GM23248 (cell line): Measurements from ENCODE around the gene TNFSF13. TPM values are rescaled to one million over a fixed set of nuclear protein-coding genes. Genes with fewer than 3 reads are reported as not detected.

Source experiments
- DNase-seq: peaks from one replicate; pipeline ENCODE4 v3.0.0-alpha.2; 2015
- H2AFZ ChIP-seq: fragments of 200-600 bp; sonication (generic); 2 replicates; pipeline ENCODE4 v1.6.1; 2016; ENCODE audit warnings: antibody characterized with exemption
- H3F3A ChIP-seq: fragments of 200-600 bp; sonication (generic); 2 replicates; pipeline ENCODE4 v1.6.1; 2016; ENCODE audit warnings: mild to moderate bottlenecking, antibody characterized with exemption, mixed run types; ENCODE audit not compliant: insufficient read depth
- H3K27ac ChIP-seq: fragments of 200-600 bp; sonication (generic); 2 replicates; pipeline ENCODE4 v1.5.1; 2016; ENCODE audit warnings: mild to moderate bottlenecking
- H3K27me3 ChIP-seq: fragments of 200-600 bp; sonication (generic); replicated peaks from 2 replicates; pipeline ENCODE4 v1.6.1; 2016; ENCODE audit warnings: mild to moderate bottlenecking; ENCODE audit not compliant: insufficient read depth
- H3K36me3 ChIP-seq: fragments of 200-600 bp; sonication (generic); 2 replicates; pipeline ENCODE4 v1.6.1; 2016; ENCODE audit warnings: low read depth, mild to moderate bottlenecking
- H3K4me1 ChIP-seq: fragments of 200-600 bp; sonication (generic); 2 replicates; pipeline ENCODE4 v1.6.1; 2016; ENCODE audit warnings: mild to moderate bottlenecking; ENCODE audit not compliant: insufficient read depth
- H3K4me2 ChIP-seq: fragments of 200-600 bp; sonication (generic); one replicate; pipeline ENCODE4 v1.6.1; 2016; ENCODE audit warnings: mild to moderate bottlenecking; ENCODE audit not compliant: unreplicated experiment
- H3K4me3 ChIP-seq: fragments of 200-600 bp; sonication (generic); 2 replicates; pipeline ENCODE4 v1.5.1; 2016; ENCODE audit warnings: mild to moderate bottlenecking
- H3K79me2 ChIP-seq: fragments of 200-600 bp; sonication (generic); 2 replicates; pipeline ENCODE4 v1.6.1; 2016; ENCODE audit warnings: mild to moderate bottlenecking; ENCODE audit not compliant: insufficient read depth
- H3K9ac ChIP-seq: fragments of 200-600 bp; sonication (generic); 2 replicates; pipeline ENCODE4 v1.6.1; 2016; ENCODE audit warnings: mild to moderate bottlenecking
- H3K9me2 ChIP-seq: fragments of 200-600 bp; sonication (generic); 2 replicates; pipeline ENCODE4 v1.6.1; 2016; ENCODE audit warnings: mixed run types, mild to moderate bottlenecking, moderate library complexity; ENCODE audit not compliant: insufficient read depth
- H3K9me3 ChIP-seq: fragments of 200-600 bp; sonication (generic); one replicate; pipeline ENCODE4 v1.6.1; 2017; ENCODE audit warnings: low read depth
- H4K20me1 ChIP-seq: fragments of 200-600 bp; sonication (generic); 2 replicates; pipeline ENCODE4 v1.6.0; 2016; ENCODE audit not compliant: insufficient read depth
- EZH2 ChIP-seq: fragments of 200-600 bp; sonication (generic); IDR thresholded peaks from 2 replicates; pipeline ENCODE4 v1.6.1; 2018; ENCODE audit warnings: antibody characterized with exemption, mild to moderate bottlenecking; ENCODE audit not compliant: insufficient read depth, poor library complexity, severe bottlenecking
- EZH2phosphoT487 ChIP-seq: fragments of 200-600 bp; sonication (generic); IDR thresholded peaks from 2 replicates; pipeline ENCODE4 v1.6.1; 2018; ENCODE audit warnings: antibody characterized with exemption, moderate library complexity, mild to moderate bottlenecking, low read depth; ENCODE audit not compliant: insufficient read depth
- WGBS, 2 experiments: methylation state at CpG; one replicate each; pipeline ENCODE4 v1.1.6; 2015 to 2017; ENCODE audit warnings: low lambda C conversion rate in 2 of 2, low coverage in 1 of 2; ENCODE audit errors: missing lambda C conversion rate in 2 of 2; 5-methylcytosine and 5-hydroxymethylcytosine counted together
- in situ Hi-C: fragments of 300-500 bp; cut with MboI; formaldehyde crosslinking; loops from 2 replicates; pipeline ENCODE4 v1.15.0; 2020
- polyA plus RNA-seq: library from polyadenylated mRNA; unstranded; fragments of >200 nt; fragmentation: Nextera tagmentation; extraction: Ambion mirVana; gene quantifications from 2 replicates; pipeline ENCODE4 v1.2.1, GENCODE V29; 2016
- total RNA-seq: library from RNA; depleted of rRNA; stranded (reverse); fragments of >200 nt; shearing (Covaris generic); gene quantifications from 2 replicates; pipeline ENCODE4 v1.2.3, GENCODE V29; 2014

Gene TNFSF13
- total and polyA plus RNA-seq, 2 experiments from 2014 or later, result 1.4 TPM; not detected in 1

- H3K36me3 ChIP-seq, result peaks cover 51% of the 10 kb centered on the region; the same call in 1 of the 2 replicates
- in situ Hi-C loops, result no loop called here
These were observed 46.4 kb upstream of the TNFSF13 start for GRCh38 chr17:7512105-7512504.

GRCh38 chr17:7512824-7513540, 45.6 kb upstream of the TNFSF13 start:
- Histone ChIP-seq H3K9me2 (no peaks in the 10 kb centered on the region), H3K79me2 (no peaks in the 10 kb centered on the region), H4K20me1 (no peaks in the 10 kb centered on the region), H3K4me3 (no peak overlapping the region), H3K4me1 (no peaks in the 10 kb centered on the region), H3K4me2 (no peak overlapping the region), H3F3A (peaks cover 23% of the 10 kb centered on the region), H3K27me3 (no peaks in the 10 kb centered on the region), H3K27ac (no peak overlapping the region), H3K36me3 (peaks cover 42% of the 10 kb centered on the region; the same call in 1 of the 2 replicates), H3K9ac (no peak overlapping the region), H2AFZ (no peak overlapping the region), H3K9me3 (no peaks in the 10 kb centered on the region)
- no peak for TF ChIP-seq EZH2
- no peak for DNase-seq
- in situ Hi-C loops, result no loop called here
- whole genome bisulfite sequencing, 2 experiments, result 91 to 94% methylated on average over 16 to 20 of the region's 20 CpGs

More at GRCh38 chr17:7512105-7512504, 46.4 kb upstream of the TNFSF13 start:
- Histone ChIP-seq H3K9ac (no peak overlapping the region), H3K4me3 (no peak overlapping the region), H3K4me1 (no peaks in the 10 kb centered on the region), H3K27ac (no peak overlapping the region), H3K27me3 (no peaks in the 10 kb centered on the region), H3K79me2 (0 out of 2 replicates have a peak, but pooled peaks cover 7% of the 10 kb centered on the region), H3K4me2 (no peak overlapping the region), H3F3A (peaks cover 27% of the 10 kb centered on the region), H3K9me2 (no peaks in the 10 kb centered on the region), H2AFZ (no peak overlapping the region), H3K9me3 (no peaks in the 10 kb centered on the region), H4K20me1 (no peaks in the 10 kb centered on the region)
- no peak for TF ChIP-seq EZH2phosphoT487
- no peak for TF ChIP-seq EZH2
- 87 to 89% methylated on average over 11 to 15 of the region's 15 CpGs for WGBS, 2 experiments
- DNase-seq, result no peak

DNA sequence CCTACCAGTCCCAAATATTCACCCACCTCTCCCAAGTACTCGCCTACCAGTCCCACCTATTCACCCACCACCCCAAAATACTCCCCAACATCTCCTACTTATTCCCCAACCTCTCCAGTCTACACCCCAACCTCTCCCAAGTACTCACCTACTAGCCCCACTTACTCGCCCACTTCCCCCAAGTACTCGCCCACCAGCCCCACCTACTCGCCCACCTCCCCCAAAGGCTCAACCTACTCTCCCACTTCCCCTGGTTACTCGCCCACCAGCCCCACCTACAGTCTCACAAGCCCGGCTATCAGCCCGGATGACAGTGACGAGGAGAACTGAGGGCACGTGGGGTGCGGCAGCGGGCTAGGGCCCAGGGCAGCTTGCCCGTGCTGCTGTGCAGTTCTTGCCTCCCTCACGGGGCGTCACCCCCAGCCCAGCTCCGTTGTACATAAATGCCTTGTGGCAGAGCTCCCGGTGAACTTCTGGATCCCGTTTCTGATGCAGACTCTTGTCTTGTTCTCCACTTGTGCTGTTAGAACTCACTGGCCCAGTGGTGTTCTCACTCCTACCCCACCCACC, 44.6 kb upstream of the TNFSF13 start:
- in situ Hi-C loops, result no loop called here
- TF ChIP-seq EZH2 (no peak), EZH2phosphoT487 (no peak)
- Histone ChIP-seq H3K27ac (peak overlapping the region; percentile 17; the same call in 1 of the 2 replicates), H3K36me3 (peaks cover 33% of the 10 kb centered on the region; the same call in 1 of the 2 replicates), H3K27me3 (no peaks in the 10 kb centered on the region), H3K4me2 (no peak overlapping the region), H3K9me3 (no peaks in the 10 kb centered on the region), H3K4me1 (no peaks in the 10 kb centered on the region), H3F3A (peaks cover 23% of the 10 kb centered on the region), H3K4me3 (no peak overlapping the region), H2AFZ (no peak overlapping the region), H3K79me2 (no peaks in the 10 kb centered on the region), H3K9me2 (no peaks in the 10 kb centered on the region), H4K20me1 (no peaks in the 10 kb centered on the region), H3K9ac (no peak overlapping the region; the same call in 1 of the 2 replicates)
- WGBS, 2 experiments, result 36 to 44% methylated on average over 14 to 17 of the region's 17 CpGs
- DNase-seq, result peak; percentile 20

DNA sequence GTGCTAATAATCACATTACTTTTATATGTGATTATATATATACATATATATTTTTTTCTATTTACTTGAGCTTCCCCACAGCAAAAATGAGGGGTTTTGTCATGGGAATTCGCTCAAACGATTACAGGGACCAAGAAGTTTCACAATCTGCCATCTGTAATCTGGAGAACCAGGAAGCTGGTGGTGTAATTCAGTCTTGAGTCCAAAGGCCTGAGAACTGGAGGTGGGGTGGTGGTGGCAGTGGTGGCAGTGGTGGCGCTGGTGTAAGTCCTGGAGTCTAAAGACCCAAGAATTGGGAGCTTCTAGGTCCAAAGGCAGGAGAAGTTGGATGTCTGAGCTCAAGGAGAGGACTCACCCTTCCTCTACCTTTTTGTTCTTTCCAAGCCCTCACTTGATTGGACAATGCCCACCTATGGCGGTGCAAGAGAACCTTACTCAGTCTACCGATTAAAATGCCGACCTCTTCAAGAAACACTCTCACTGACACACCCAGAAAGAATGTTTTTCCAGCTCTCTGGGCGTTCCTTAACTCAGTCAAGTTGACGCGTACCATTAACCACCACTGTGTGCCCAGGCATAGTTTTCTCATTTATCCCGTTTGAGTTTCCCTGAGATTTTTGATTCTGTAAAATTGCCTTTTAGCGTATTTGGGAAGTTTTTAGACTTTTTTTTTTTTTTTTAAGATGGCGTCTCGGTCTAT, 42.5 kb upstream of the TNFSF13 start:
- in situ Hi-C loops, result no loop called here
- Histone ChIP-seq H3K4me2 (no peak overlapping the region), H3K36me3 (peaks cover 20% of the 10 kb centered on the region; the same call in 1 of the 2 replicates), H3K4me3 (no peak overlapping the region), H3K27me3 (no peaks in the 10 kb centered on the region), H3K9me2 (no peaks in the 10 kb centered on the region), H3K9me3 (no peaks in the 10 kb centered on the region), H3K27ac (no peak overlapping the region), H3K9ac (no peak overlapping the region), H3K79me2 (no peaks in the 10 kb centered on the region), H4K20me1 (no peaks in the 10 kb centered on the region), H3F3A (peaks cover 16% of the 10 kb centered on the region), H2AFZ (no peak overlapping the region), H3K4me1 (no peaks in the 10 kb centered on the region)
- 87 to 89% methylated on average over 11 to 13 of the region's 13 CpGs for WGBS, 2 experiments
- TF ChIP-seq EZH2 (no peak), EZH2phosphoT487 (no peak)
- no peak for DNase-seq
